RWPE1 (cell line): ENCODE data around the gene OBP2B.
"Not testable (repeated sequence)": the region's sequence is repeated elsewhere in the genome, so short reads cannot be mapped to it uniquely, and the experiment has no call there.

Experiments
- CTCF ChIA-PET: fragments of 350-600 bp; sonication (Branson Sonifier 250); formaldehyde crosslinking; extraction: SDS; loops from one replicate; lab custom pipeline; 2021; lab: Yijun Ruan, JAX
- POLR2A ChIA-PET: fragments of 400-600 bp; formaldehyde crosslinking; extraction: SDS; loops from one replicate; lab custom pipeline; 2020; ENCODE audit warnings: antibody characterized with exemption; ENCODE audit not compliant: low non-redundant PET; lab: Yijun Ruan, JAX
- DNase-seq: peaks from one replicate; pipeline ENCODE4 v3.0.0; 2012; ENCODE audit warnings: low spot score
- H3K27ac ChIP-seq: fragments of 450-650 bp; 2 replicates; pipeline ENCODE4 v1.5.1; 2017
- CTCF ChIP-seq: fragments of 450-650 bp; conservative IDR thresholded peaks from 2 replicates; pipeline ENCODE4 v1.5.1; 2017; ENCODE audit warnings: low read depth, mild to moderate bottlenecking

OBP2B gene

GRCh38 chr9:133234577-133235322 is 25.7 kb upstream of the OBP2B start:
- POLR2A ChIA-PET = no interaction called here
- CTCF ChIA-PET = no interaction called here
- no peak overlapping the region for H3K27ac ChIP-seq
- no peak for DNase-seq
- no peak for TF ChIP-seq CTCF

GRCh38 chr9:133233681-133234432 is 24.8 kb upstream of the OBP2B start:
- CTCF ChIA-PET = no interaction called here
- TF ChIP-seq CTCF = no peak
- POLR2A ChIA-PET = no interaction called here
- DNase-seq = no peak
- H3K27ac ChIP-seq = no peak overlapping the region

GRCh38 chr9:133231934-133232568 is 23.0 kb upstream of the OBP2B start:
- H3K27ac ChIP-seq, DNase-seq, CTCF ChIA-PET, POLR2A ChIA-PET: not testable (repeated sequence)

- DNase-seq, CTCF ChIA-PET, H3K27ac ChIP-seq: not testable (repeated sequence)
- POLR2A ChIA-PET = interaction anchor here (0.9 kb wide), 1 partner anchor 12 kb away, joined by 4 read pairs; no protein-coding TSS in a partner anchor
Measured at GRCh38 chr9:133230514-133230913, 21.5 kb upstream of the OBP2B start.

DNA sequence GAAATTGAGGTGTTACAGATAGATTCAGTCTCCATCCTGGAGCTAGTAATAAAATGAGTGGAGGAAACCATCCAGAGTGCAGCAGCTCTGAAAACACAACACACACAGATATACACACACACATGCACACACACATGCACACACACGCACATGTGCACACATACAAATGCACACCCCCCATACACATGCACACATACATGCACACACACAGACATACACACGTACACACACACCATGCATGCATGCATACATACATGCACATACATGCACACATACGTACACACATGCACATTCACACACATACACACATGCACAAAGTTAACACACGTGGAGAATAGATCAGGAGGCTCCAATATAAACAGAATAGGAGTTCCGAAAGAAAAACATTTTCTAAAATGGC is 21.0 kb upstream of the OBP2B start:
- CTCF ChIA-PET = no interaction called here
- DNase-seq = no peak
- no peak overlapping the region for H3K27ac ChIP-seq
- TF ChIP-seq CTCF = no peak
- POLR2A ChIA-PET = interaction anchor here (0.9 kb wide), 1 partner anchor 13 kb away, joined by 4 read pairs; no protein-coding TSS in a partner anchor

DNA sequence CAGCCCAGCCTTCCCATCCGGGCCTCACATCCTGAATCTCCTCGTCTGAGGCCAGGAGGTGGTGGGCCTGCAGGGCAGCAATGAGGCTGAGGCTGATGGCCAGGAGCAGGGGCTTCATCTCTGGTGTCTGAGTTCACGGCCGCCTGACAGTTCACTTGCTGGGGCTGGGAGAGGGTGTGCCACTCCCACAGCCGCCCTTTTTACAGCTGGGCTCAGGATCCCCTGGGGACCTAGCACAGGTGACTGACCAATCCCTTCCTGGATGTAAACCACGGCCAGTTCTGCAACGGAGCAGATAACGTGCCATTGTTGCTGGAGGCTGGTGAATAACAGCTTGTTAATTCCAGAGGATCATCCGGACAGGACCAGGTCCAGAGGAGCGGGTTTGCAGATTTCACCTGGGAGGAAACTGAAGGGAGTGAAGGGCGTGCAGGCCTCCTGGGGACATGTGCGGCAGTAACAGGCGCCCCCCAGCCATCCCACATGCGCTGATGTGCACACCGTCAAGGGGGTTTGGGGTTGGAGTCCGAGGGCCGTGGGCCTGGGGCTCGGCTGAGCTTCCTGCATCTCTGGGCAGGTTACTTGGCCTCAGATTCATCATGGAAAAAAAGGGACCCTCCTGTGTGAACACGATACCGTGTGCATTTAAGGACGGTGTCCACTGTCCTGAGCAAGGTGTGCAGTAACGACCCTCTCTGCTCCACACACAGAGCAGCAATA is 19.6 kb upstream of the OBP2B start:
- POLR2A ChIA-PET, DNase-seq, CTCF ChIA-PET, H3K27ac ChIP-seq: not testable (repeated sequence)

DNA sequence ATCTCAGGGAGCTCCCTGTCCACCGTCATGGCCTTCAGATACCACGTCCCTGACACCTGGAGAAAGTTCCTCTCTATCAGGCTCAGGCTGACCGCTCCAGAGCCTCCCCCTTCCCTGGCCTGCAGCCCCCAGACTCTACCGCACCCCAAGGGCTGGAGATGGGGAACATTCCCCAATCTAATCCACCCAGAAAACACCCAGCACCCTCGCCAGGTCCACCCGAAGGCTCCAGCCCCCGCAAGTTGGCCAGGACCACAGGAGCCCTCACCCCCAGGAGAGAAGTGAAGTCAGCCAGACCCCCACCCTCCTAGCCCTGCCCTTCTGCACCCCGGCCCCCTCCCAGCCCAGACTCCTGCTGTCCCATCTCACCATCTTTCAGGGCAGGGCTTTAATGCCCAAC is 18.9 kb upstream of the OBP2B start:
- POLR2A ChIA-PET, DNase-seq, CTCF ChIA-PET, H3K27ac ChIP-seq: not testable (repeated sequence)

DNA sequence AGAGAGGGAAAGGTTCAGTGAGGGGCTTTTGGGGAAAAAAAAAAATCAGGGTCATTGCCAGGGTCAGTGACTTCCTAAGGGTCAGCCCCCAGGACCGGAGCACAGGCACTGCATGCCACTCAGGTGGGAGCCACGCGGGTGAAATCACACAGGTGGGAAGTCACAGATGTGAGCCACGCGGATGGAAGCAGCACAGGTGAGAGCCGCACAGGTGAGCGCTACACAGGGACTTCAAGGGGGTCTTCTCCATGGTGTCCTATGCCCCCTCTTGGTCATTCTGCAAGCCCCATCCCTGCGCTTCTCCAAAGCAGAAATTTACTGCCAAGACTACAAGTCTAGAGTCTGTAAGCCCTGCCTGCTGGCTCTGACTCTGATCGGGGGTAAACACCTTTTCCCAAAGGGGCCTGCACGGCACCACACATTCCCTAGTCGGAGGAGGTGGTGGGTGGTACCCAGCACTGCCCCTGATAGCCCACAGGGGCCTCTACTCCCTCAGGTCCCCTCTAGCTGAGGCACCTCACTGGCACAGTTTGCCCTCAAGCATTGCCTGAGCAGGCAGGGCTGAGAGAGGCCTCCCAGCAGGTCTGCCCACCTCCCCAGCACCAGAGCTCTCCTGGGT is 18.3 kb upstream of the OBP2B start:
- H3K27ac ChIP-seq = no peak overlapping the region
- DNase-seq = no peak
- CTCF ChIA-PET = no interaction called here
- POLR2A ChIA-PET = no interaction called here
- TF ChIP-seq CTCF = no peak
